A549 (cell line): ENCODE results near the gene LCE2A.
"Not testable (repeated sequence)": the region's sequence is repeated elsewhere in the genome, so short reads cannot be mapped to it uniquely, and the experiment has no call there.

Experiments
- BCL3 ChIP-seq: fragments of >200 bp; sonication (Bioruptor Twin); formaldehyde crosslinking; IDR thresholded peaks from 3 replicates; pipeline ENCODE4 v1.6.1; 2016
- CHD4 ChIP-seq: fragments of 200-600 bp; sonication (generic); IDR thresholded peaks from 2 replicates; pipeline ENCODE4 v1.6.1; 2016; ENCODE audit warnings: antibody characterized with exemption, mild to moderate bottlenecking, borderline replicate concordance
- CTCF ChIP-seq: fragments of >200 bp; sonication (Bioruptor Twin); formaldehyde crosslinking; IDR thresholded peaks from 3 replicates; pipeline ENCODE4 v1.5.1; 2016
- EP300 ChIP-seq, 2 experiments: fragments of >200 bp; sonication (Bioruptor Twin); formaldehyde crosslinking; IDR thresholded peaks; 2 replicates in 1 of 2; 3 replicates in 1 of 2; pipeline ENCODE4 v1.6.1; 2016 to 2017
- GATA3 ChIP-seq: IDR thresholded peaks from 2 replicates; pipeline ENCODE4 v1.6.1; 2012; ENCODE audit warnings: borderline replicate concordance
- POLR2A ChIP-seq: IDR thresholded peaks from 2 replicates; pipeline ENCODE4 v1.6.1; 2012; ENCODE audit warnings: mild to moderate bottlenecking, low read length
- REST ChIP-seq: fragments of 200-600 bp; sonication (generic); IDR thresholded peaks from 2 replicates; pipeline ENCODE4 v1.6.1; 2016; ENCODE audit warnings: antibody characterized with exemption, mild to moderate bottlenecking, moderate library complexity
- SMC3 ChIP-seq: fragments of >200 bp; sonication (Bioruptor Twin); formaldehyde crosslinking; IDR thresholded peaks from 3 replicates; pipeline ENCODE4 v1.6.1; 2018; ENCODE audit warnings: inconsistent platforms
- USF2 ChIP-seq: fragments of 450-650 bp; IDR thresholded peaks from 2 replicates; pipeline ENCODE4 v1.6.1; 2014; ENCODE audit warnings: antibody characterized with exemption
- ZFP36 ChIP-seq: fragments of 450-650 bp; IDR thresholded peaks from 2 replicates; pipeline ENCODE4 v1.6.1; 2014; ENCODE audit warnings: borderline replicate concordance; ENCODE audit not compliant: partially characterized antibody

- TF ChIP-seq CTCF; SMC3; ZFP36; USF2; BCL3; EP300 (IDR thresholded peaks at IDR 0.05); POLR2A; GATA3; CHD4; REST: not testable (repeated sequence)
These were observed 12.3 kb upstream of the LCE2A start, which contains the start of gene LCE2B for GRCh38 chr1:152685823-152686222.
